HUDEP-2 (cell line): ENCODE measurements around the gene SYNGR2.

Experiments
- DNase-seq, 76 experiments: peaks; one replicate each; lab custom pipeline; 2025; ENCODE audit not compliant: unreplicated experiment in 76 of 76; lab: John Stamatoyannopoulos, UW

The SYNGR2 gene, protein sequence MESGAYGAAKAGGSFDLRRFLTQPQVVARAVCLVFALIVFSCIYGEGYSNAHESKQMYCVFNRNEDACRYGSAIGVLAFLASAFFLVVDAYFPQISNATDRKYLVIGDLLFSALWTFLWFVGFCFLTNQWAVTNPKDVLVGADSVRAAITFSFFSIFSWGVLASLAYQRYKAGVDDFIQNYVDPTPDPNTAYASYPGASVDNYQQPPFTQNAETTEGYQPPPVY

DNA sequence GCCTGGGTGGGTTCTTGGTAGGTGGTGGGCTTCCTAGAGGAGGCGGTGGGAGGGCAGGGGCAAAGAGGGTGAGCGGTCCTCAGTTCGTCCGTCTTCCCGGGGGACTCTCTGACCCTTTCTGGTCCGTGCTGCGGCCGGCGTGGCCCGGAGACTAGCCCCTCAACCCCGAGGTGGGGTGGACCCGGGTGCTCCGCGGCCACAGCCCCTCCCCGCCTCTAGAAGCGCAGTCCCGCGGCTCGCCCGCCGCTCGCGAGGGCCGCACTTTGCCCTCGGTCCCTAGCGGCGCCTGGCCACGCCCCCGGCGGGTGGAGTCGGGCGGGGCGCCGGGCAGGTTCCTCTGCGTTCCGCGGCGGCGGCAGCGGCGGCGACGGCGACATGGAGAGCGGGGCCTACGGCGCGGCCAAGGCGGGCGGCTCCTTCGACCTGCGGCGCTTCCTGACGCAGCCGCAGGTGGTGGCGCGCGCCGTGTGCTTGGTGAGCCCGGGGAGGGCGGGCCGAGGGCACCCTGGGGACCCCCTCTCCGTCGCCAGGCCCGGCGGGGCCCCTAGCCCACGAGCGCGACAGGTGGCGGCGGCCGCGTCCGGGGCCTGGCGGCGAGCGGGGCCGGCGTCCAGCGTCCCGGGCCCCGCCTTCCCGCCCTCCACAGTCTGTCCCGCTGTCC lies at the start of gene SYNGR2:
Gene SYNGR2, plus strand, starts transcription at position 340 of the 661 bp plus-strand sequence. Its CDS starts 36 bp downstream, at position 376.
- DNase-seq, result peak in 72 of 76 experiments; percentile 19 to 87 (median 70)

DNA sequence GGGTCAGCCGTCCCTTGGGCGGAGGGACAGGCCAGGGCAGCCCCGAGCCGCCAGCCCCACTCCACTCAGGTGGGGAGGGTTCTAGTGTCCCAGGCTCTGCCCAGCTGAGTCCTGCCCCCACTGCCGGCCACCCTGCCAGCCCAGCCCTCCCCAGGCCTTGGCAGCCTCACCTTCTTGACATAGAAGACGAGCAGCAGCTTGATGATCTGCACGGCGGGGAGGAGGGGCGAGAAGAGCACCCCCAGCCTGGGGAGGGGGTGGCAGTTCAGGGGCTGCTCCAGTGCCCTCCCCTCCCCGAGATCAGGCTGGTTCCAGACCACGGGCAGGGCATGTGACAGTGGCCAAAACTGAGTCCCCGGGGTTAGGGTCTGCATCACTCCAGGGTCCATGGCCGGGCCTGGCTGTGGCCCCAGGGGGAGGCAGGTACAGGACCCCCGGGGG lies 49.6 kb upstream of the SYNGR2 start:
- DNase-seq, result no peak

DNA sequence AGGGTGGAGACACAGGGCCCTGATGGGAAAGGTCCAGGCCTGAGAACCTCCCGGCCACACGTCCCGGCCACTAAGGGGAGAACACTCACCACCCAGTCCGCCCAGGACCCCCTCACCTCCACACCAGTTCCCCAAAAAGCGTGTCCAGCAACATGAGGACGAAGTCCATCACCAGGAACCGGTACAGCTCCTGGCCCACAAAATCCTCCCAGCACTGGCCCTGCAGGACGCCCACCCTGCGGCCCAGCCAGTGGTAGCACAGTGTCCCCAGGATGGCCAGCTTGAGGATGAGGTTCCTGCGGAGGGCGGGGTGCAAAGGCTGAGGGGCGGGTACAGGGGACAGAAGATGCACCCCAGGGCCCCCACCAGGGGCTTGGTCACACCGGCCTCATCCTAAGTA lies 47.8 kb upstream of the SYNGR2 start:
- no peak for DNase-seq

DNA sequence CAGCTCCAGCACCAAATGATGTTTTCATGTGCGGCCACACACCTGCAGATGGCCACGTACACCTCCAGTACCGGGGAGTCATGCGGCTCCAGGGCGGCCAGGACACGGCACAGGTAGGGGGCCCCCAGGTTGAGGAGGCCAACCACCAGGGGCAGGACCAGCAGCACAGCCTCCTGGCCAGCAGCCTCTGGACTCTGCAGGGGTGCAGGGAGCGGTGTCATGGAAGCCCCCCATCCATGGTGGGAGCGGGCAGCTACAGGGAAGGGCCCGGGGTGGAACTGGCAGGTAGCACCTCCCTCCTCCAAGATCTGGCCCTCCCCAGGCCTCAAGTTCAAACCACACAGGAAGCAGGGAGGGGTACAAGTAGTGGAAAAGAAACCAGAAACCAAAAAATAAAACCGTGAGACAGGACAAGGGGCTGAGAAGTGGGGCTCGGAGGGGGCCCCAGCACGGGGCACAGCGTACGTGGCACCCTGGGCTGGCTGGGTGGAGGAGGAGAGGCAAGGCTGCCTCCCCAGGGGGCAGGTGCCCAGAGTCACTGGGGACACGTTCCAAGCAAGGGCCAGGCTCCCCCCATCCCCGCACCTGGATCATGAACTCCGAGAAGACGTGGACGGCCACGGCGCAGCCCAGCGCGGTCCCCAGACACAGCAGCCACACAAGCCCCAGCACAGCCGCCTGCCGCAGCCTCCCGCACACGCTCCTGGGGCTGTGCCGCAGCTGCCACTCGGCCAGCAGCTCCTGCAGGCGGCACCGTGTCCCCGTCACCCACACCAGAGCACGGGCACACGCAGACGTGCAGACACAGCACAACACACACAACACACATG lies 47.2 kb upstream of the SYNGR2 start:
- DNase-seq, result no peak

DNA sequence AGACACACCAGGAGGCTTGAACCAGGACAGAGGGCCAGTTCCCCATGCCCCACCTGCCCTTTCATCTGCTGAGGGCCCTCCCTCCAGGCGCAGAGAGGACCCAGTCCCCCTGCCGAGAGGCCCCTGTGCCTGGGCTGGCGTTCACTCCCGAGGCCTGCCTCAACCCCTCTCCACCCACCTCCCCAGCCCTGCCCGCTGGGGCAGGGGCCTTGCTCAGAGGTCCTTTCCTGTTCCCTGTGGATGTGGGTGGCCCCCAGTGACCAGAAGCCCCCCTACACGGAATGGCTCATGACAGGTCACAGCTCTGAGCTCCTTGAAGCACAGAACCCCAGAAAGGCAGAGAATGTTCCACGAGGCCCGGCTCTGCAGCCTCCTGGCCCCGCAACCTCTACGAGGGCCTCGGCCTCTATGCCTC lies 46.6 kb upstream of the SYNGR2 start:
- no peak for DNase-seq

DNA sequence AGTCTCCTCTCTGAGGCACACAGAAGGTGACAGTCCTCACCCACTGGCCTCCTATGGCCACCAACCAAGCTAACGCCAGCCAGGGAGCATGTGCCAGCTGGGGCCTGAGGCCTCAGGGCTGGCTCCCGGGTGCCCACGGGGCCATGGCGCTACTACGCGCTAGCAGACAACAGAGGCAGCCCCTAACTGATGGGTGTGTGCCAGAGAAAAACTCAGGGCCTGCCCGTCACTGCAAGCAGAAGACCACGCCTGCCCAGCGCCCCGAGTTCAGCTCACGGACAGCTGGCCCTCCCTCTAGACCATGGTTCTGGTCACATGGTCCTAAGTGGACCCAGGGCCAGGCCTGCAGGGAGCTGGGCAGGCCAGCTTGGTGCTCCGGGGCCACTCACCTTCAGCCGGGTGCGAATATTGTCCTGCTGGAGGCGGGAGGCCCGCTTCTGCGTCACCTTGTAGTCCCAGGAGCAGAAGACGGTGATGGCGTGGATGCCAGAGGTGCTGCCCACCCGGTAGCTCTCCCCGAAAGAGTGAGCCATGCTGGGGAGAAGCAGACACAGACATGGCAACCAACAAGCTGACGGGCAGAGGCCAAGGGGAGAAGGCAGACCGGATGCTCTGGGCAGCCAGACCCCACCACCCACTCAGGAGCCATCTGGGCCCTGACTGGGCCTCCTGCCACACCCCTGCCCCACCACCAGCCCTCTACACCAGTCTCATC lies 46.0 kb upstream of the SYNGR2 start:
- DNase-seq, result no peak

DNA sequence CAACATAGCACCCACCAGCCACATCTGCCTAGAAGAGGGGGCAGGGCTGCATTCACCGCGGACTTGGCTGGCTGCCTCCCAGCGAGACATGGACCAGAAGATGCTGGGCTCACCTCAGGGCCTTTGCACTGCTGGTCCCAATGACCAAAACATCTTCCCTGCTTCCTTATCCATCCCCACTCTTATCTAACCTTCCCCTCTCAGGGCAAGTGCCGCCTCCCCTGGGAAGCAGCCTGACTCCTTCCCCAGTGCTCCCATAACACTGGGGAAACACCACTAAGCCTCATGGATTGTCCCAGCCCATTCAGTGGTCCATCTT lies 45.5 kb upstream of the SYNGR2 start:
- no peak for DNase-seq

DNA sequence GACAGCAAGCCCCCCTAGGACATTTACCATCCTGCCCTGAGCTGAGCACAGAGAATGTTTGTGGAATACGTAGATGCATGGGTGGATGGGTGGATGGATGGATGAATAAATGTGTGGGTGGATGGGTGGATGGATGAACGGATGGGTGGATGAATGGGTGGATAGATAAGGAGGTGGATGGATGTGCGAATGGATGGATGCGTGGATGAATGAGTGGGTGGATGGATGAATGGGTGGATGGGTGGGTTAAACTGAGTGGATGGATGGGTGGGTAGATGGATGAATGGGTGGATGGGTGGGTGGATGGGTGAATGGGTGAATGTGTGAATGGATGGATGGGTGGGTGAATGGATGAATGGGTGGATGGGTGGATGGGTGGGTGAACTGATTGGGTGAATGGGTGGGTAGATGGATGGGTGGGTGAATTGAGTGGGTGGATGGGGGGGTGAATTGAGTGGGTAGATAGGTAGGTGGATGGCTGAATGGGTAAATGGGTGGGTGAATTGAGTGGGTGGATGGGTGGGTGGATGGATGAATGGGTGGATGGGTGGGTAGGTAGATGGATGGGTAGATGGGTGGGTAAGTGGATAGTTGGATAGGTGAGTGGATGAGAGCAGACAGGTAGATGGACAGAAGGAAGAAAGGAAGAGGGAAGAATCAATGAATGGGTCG lies 45.0 kb upstream of the SYNGR2 start:
- DNase-seq, result no peak

DNA sequence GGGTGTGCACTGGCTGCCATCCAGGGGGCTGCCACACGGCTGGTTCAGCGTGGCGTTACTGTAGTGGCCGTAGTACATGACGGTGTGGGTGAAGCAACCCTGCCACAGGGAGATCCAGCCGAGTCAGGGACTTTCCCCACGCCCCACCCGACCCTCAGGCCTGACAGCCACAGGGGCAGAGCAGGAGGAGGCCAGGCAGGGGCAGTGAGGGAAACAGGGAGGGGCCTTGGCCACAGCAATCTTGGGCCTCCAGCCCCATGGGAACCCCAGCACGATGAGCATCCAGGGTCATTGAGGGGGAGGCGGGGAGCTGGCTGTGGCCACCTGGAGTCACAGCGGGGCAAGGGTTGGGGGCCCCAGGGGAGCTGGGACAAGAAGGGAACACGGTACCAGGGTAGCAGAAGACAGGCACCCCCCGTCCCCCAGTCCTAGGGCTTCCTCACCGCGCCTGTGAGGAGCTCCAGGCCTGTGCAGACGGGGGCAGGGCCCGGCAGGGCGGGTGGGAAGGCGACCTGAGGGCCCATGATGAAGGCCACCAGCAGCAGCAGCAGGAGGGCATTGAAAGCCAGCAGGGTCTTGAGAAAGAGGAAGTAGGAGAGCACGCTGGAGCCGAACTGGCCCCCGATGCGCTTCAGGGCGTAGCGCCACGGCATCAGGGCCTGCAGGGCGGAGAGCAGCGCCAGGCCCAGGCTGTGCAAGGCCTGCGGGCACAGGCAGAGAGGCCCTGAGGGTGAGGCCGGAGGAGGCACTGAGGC lies 44.1 kb upstream of the SYNGR2 start:
- DNase-seq, result peak in 56 of 76 experiments; percentile 16 to 75 (median 40)

DNA sequence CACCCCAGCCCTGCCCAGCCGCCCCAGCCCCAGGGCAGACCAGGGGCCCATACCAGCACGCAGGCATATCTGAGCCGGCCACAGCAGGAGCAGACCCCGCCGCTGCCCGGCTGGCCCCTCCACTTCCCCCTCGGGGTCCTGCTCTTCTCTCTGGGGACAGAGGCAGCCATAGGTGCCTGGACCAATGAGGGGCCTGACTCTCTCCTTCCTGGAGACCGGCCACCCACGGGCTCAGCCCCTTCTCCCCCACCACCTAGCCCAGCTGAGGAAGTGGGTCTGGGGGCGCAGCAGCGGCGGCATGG lies 43.6 kb upstream of the SYNGR2 start:
- DNase-seq, result peak in 1 of 76 experiments; percentile 14

DNA sequence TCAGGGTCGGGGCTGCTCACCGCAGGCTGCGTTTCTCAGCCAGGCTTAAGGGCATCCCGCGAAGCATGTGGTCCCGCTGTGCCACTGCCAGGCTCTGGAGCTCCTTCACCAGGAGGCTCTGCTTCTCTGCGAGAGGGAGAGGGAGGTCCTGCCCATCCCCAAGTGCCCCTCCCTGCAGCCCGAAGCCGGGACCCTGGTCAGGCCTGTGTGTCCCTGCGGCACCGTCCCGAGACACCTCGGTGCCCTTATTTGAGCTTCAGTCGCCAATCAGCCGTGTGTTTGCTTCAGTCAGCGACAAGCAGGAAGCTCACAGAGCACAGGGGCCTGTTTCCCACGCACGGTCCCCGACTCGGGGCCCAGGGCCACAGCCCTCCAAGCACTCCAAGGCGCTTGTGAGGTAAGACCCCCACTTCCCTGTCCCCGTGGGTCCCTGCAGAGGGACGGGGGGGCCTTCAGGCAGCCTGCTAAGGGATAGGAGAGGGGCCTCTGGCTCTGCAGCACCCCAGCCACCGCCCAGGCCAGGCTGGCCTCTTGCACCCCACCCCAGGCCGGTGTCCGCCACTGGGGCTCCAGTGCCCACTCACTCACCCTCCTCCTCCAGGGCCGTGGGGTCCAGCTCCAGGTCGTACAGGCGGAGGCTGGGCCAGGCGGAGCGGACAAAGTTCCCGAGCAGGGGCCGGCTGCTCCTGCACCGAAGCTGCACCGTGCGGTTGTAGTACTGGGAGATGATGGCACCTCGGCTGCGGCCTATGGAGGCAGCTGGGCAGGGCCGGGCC lies 43.1 kb upstream of the SYNGR2 start:
- DNase-seq, result peak in 1 of 76 experiments; percentile 9

DNA sequence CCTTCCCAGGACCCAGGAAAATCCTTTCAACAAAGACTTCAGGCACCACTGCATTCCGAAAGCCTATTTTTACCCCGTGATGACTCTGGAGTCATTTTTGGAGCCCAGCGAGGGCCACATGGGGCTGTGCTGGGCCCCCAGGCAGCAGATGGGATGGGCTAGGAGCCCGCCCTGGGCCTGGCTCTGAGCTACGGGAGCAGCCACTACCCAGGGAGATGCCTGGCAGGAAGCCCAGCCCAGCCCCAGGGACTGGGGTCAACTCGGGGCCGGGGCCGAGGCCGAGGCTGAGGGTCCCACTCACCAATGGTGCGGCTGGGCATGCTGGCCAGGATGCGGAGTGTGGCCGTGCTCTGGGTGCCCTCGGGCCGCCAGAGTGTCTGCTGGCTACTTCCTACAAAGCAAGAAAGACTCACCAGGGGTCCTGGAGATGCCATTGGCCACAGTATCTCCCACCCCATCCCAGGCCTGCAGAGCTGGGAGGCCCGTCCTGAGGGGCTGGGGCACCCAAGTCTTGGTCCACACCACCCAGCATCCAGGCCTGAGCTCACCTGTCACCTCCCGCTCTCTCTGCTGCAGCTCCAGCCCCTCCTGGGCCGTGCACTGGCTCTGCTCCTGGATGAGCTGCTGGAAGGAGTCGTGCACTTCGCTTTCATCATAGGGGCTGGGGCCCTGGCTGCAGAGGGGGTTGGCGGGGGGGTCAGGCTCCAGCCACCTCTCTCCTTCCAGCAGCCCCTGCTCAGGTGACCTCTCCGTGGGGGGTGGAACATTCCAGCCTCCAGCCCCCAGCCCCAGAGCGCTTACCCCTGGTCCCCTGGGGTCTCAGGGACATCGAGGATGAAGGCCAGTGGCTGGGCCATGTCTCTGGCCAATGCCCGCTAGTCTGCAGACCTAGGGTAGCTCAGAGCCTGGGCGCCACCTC lies 42.1 kb upstream of the SYNGR2 start:
- peak in 2 of 76 experiments; percentile 6 to 10 for DNase-seq

DNA sequence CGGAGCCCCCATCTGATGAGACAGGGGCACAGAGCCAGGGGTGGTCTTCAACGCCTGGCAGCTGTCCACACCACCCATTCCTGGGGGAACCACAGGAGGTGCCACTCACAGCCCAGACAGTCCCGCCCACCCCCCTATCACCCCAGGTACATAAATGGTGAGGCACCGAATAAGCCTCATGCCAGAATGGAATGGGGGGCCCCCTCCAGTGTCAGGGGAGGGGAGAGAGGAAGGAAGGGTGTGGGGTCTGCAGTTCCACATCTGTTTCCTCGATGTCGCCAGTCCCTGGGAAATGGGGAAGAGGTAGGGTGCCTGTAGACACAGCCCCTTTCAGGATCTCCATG lies 41.5 kb upstream of the SYNGR2 start:
- peak in 1 of 76 experiments; percentile 34 for DNase-seq

DNA sequence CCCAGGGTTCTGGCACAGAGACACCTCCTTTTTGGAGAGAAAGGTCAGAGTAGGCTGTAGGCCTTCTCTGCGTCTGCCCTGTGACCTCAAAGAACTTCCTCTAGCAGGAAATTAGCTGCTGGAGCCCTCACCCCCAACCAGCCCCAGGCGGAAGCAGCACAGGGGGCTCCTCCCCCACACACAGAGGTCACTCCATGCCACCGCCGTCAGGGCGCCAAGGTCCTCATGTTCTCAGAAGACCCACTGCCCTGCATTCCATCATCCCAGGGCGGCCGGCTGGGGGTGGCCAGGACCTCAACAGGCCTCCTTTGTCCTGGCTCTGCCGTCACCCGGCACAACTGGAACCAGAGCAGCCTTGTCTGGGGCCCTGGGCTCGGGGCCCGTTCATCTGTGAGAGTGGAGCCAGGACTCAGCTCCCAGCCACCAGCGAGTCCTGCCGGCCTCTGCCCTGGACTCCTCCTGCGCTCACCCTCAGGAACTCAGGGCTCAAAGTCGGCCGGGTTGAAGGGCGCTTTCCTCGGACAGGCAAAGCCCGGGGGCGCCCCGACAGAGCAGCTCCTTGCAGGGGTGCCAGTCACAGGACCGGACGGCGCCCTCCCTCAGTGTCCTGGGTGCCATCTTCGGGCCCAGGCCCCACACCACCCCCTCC lies 41.0 kb upstream of the SYNGR2 start:
- DNase-seq, result peak in 59 of 76 experiments; percentile 7 to 67 (median 48)

DNA sequence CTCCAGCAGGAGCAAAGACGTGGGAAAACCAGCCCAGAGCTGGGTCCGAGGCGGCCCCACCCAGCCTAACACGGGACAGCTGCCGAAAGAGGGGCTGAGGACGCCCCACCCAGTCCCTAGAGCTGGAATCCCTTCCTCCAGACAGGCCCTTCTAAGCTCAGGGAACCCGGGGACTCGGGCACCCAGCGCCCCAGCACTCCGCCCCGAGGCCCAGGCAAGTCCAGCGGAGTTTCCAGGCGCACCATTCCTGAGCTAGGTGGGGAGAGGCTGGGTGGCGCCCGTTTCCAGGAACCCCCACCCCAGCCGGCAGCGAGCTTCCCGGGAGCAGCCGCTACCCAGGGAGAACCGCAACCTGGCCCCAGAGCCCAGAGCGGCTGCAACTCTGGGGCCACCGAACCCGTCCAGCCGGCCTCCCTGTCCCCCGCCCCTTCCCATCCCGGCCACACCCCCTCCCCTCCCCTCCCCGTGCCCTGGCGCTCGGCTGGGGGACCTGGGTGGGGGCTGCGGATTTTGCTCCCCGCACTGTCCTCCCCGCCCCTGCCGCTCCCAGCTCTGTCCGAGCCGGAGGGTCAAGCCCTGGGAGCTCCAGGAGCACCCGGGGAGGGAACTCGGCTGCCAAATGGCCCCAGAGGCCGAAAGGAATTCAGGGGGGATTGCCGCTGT lies 40.4 kb upstream of the SYNGR2 start:
- peak in 26 of 76 experiments; percentile 7 to 67 (median 42) for DNase-seq

DNA sequence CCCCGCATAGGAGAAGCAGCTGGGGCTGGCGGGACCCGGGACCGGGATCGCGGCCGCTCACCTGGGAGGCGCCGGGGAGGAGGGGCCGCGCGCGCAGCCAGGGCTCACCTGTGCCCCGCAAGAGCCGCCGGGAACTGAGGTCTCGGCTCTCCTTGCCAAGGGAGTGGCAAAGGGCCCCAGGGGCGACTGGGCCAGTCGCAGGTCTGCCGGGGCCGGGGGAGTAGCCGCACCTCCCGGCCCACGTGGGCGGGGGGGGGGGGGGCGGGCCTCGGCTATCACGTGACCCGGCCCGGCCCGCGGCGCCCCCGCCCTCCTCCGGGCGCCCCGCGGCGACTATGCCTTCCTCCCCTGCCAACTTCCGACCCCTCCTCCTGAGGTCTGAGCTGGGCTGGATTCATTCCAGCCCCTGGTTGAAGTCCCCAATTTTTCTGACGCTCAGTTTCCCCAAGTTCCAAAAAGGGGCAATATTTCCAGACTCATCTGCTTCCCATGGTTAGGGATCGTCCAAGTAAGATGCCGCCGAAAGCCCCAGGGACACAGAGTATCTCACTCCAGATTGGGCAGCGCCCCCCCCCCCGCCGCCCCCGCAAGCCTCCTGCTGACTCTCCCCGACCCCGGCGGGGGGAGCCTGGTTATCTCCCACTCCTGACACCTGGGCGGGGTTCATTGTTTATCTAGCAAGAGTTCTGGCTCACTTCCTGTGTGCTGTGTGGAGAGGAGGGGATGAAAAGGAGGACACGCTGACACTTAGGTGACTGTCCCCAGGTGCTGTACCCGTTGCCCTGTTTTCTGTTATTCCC lies 39.6 kb upstream of the SYNGR2 start, which contains the start of gene TMC6:
Gene TMC6, minus strand, starts transcription at position 205 of the 800 bp plus-strand sequence. CDS start 1,923 bp downstream, outside the sequence.
- DNase-seq, result peak in 75 of 76 experiments; percentile 61 to 98 (median 92)
